Stimulated activated CD4-positive, alpha-beta T cell treated with anti-CD3 and anti-CD28 coated beads, Interleukin-2, amount 100 ng/mL, for 4 hours (primary cell): ENCODE data around the gene SEMA7A.
"Not testable (repeated sequence)": the region's sequence is repeated elsewhere in the genome, so short reads cannot be mapped to it uniquely, and the experiment has no call there.

Experiments
- DNase-seq: peaks from one replicate; pipeline ENCODE4 v3.0.0-alpha.2; 2020; ENCODE audit warnings: low read depth

The SEMA7A gene

DNA sequence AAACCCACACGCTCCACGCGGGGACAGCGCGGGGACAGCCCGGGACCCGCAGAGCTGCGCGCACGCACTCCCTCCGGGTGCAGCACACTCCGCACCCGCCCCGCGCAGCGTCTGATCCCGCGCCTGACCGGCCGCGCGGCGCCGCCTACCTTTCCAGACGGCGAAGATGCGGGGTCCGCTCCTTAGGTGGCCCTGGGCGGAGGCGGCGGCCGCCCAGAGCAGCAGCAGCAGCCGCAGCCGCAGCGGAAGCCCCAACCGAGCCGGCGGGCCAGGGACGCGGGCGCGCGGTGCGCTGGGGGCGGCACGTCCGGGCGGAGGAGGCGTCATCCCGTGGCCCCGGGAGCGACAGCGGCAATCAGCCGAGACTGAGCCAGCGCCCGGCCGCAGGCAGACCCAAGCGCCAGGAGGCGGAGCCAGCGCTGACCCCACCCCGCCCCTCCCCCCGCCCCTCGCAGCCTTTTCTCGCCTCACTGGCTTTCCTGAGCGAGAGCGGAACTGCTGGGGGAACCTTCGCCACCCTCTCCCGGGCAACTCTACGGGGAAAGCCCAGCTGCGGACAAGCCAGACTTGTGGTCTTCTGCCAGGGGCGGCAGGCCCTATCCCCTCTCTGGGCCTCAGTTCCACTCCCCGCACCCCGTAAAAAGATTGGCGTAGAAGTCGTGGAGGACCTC lies at the start of gene SEMA7A:
Gene SEMA7A, minus strand, starts transcription at position 367 of the 671 bp plus-strand sequence. Its CDS starts 40 bp downstream, at position 327.
- DNase-seq: peak; percentile 74

GRCh38 chr15:74482661-74483060 lies 48.9 kb upstream of the SEMA7A start:
- no peak for DNase-seq

GRCh38 chr15:74480364-74480763 lies 46.6 kb upstream of the SEMA7A start:
- DNase-seq: not testable (repeated sequence)

- not testable (repeated sequence) for DNase-seq
Measured at GRCh38 chr15:74471621-74472020, 37.9 kb upstream of the SEMA7A start.

DNA sequence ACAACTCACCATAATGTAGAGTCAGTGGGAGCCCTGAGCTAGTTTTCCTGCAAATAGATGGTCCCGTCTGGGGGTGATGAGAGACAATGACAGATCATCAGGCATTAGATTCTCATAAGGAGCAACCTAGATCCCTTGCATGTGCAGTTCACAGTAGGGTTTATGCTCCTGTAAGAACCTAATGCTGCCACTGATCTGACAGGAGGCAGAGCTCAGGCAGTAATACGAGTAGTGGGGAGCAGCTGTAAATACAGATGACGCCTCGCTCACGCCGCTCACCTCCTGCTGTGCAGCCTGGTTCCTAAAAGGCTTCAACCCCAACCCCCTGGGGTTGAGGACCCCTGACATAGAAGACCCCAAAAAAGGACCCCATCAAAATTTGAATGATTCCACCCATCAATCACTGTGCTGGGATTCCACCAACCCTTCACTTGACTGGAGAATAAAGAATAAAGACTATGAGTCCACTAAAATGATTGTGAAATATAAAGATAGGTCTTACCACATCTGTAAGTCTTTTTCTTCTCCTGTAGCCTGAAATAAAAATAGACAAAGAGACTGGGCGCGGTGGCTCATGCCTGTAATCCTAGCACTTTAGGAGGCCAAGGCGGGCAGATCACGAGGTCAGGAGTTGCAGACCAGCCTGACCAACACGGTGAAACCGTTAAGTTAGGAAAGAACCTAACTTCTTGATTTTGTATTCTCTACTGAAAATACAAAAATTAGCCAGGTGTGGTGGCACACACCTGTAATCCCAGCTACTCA lies 37.1 kb upstream of the SEMA7A start:
- DNase-seq: no peak

DNA sequence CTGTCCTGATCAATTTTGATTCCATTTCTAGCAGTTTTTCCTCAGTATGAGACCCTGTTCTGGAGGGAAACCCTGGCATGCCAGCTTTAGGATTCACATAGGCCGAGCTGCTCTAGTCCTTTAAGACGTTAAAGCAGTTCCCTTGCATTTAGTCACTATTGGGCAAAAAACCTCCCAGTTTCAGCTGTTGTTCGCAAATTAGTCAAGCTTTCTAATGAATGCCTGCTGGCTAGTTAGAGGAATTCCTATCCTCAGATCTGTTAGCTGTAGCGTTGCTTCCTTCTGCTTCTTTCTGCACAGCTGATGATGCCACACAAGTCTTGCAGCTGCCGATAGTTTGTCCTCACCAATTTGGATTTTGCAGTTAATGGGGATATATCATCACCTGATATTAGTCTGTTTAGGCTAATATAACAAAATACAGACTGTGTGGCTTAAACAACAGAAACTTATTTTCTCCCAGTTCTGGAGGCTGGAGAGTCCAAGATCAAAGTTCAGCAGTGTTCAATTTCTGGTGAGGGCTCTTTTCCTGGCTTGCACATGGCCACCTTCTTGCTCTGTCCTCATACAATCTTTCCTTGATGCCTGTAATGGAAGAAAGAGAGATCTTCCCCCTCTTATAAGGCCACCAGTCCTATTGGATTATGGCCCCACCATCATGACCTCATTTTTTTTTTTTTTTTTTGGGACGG lies 34.7 kb upstream of the SEMA7A start:
- no peak for DNase-seq

GRCh38 chr15:74466570-74466969 lies 32.8 kb upstream of the SEMA7A start:
- DNase-seq: no peak

- DNase-seq: no peak
Measured at GRCh38 chr15:74464897-74465296, 31.1 kb upstream of the SEMA7A start.

DNA sequence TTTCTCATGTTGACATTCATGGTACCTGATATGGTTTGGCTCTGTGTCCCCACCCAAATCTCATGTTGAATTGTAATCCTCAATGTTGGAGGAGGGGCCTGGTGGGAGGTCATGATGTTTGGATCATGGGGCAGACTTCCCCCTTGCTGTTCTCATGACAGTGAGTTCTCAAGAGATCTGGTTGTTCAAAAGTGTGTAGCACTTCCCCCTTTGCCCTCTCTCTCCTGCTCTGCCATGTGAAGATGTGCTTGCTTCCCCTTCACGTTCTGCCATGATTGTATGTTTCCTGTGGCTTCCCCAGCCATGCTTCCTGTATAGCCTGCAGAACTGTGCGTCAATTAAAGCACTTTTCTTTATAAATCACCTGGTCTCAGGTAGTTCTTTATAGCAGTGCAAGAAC lies 30.5 kb upstream of the SEMA7A start:
- no peak for DNase-seq

GRCh38 chr15:74463634-74464033 lies 29.9 kb upstream of the SEMA7A start:
- no peak for DNase-seq

- DNase-seq: no peak
Measured at GRCh38 chr15:74461847-74462511, 28.2 kb upstream of the SEMA7A start.

DNA sequence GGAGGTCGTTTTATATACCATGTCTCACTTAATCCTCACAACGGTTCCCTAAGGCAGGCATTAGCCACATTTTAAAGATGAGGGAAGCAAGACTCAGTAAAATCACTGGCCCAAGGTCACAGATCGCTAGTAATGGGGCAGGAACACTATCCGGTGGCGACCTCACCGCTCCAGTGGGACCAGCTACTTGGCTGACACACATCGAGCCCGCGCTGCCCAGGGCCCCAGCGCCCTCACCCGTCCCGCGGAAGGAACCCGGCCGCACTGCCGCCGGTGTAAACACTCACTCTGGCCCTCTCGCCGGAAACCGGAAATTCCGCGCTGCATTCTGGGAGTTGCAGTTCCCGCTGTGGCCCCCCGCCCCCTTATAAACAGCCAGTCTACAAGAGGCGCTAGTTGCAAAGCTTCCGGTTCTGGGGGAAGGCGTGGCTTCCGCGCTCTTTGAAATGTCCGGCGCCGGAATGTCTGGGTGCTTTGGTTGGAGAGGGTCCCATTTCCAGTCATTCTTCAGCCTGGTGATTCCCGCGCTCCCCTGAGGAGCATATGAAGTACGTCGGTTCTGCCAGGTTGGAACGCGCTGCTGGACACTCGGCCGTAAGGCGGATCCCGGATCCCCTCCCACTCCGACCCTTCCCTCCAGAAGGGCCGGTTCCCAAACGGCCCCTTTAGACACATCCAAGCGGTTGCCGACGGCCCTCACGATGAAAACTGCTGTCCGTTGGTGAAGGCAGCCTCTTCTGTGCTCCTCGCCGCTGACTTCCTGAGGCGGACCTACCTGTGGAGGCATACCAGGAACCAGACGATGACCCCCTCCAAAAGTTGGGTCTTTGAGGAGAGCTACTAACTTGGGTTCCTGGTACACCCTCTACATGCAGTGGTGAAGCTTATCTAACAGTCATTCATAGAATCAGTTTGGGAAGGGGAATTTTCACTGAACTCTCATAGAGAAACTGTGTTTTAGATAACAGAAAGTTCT lies 27.4 kb upstream of the SEMA7A start, which contains the start of gene UBL7:
Gene UBL7, minus strand, starts transcription at position 290 of the 976 bp plus-strand sequence. CDS start 2,293 bp downstream, outside the sequence.
- peak; percentile 93 for DNase-seq

DNA sequence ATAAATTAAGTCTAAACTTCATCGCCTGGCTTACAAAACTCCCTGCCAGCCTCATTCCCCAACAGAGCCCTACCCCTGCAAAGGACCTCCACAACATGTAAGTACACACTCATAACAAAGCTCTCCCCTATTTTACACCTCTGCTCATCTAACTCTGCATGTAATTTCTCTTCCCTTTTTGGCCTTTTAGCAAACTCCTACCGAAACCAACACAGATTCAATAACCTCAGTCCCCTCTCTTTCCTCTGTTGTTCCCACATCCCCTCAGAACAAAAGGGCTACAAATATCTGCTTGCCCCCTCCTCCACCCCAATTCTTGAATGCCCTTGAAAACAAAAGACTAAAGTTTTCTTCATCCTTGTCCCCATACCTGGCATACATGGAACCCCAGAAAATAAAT lies 26.5 kb upstream of the SEMA7A start:
- DNase-seq: no peak

- not testable (repeated sequence) for DNase-seq
Measured at GRCh38 chr15:74459798-74460197, 26.0 kb upstream of the SEMA7A start.

DNA sequence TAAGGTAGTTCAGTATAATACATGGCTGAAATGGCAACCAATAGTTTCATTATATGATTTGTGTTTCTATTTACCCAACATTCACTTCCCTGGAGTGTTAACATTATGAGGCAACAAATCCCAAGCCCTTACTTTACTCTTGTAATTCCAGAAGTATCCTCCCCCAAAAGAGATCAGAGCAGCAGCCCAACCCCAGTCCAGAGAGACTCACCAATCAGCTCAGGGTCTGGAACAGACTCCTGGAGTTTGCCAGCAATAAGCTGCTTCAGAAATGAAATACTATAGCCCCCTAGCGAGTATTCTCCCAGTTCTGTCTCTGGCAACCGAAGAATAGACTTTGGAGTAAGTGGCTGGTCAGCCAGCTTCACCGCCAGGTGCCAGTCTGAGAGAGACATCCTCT lies 24.7 kb upstream of the SEMA7A start:
- no peak for DNase-seq

DNA sequence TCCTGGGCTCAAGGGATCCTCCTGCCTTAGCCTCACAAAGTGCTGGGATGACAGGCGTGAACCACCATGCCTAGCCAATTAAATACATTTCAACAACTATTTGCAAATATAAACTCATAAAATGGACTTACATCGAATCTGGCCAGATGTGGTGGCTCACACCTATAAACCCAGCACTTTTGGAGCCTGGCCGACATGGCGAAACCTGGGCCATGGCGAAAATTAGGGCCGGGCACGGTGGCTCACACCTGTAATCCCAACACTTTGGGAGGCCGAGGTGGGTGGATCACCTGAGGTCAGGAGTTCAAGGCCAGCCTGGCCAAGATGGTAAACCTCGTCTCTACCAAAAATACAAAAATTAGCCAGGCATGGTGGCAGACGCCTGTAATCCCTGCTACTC lies 23.3 kb upstream of the SEMA7A start:
- DNase-seq: not testable (repeated sequence)

- DNase-seq: no peak
Measured at GRCh38 chr15:74454764-74455500, 21.2 kb upstream of the SEMA7A start.

- DNase-seq: no peak
Measured at GRCh38 chr15:74453925-74454763, 20.4 kb upstream of the SEMA7A start.
